ENCODE data around the gene ZP1.

ZP1 gene

GRCh38 chr11:60910281-60910687, 42.9 kb downstream of the ZP1 start:
- DNase-seq = no peak

GRCh38 chr11:60910711-60911380, 43.5 kb downstream of the ZP1 start:
- DNase-seq = no peak

- DNase-seq = no peak
Observed at GRCh38 chr11:60912223-60912850, 45.0 kb downstream of the ZP1 start.

- no peak for DNase-seq
Observed at GRCh38 chr11:60912851-60913528, 45.6 kb downstream of the ZP1 start.

GRCh38 chr11:60913793-60914632, 46.7 kb downstream of the ZP1 start, which contains the start of gene TMEM109:
TSS of gene TMEM109 (plus strand) at chr11:60914158. CDS start at chr11:60919694, 5,536 bp downstream.
- peak; percentile 90 for DNase-seq

GRCh38 chr11:60914633-60915247, 47.4 kb downstream of the ZP1 start:
- no peak for DNase-seq

- peak; percentile 64 for DNase-seq
Observed at GRCh38 chr11:60915248-60915914, 48.0 kb downstream of the ZP1 start.

- no peak for DNase-seq
Observed at GRCh38 chr11:60916669-60917206, 49.4 kb downstream of the ZP1 start.

- no peak for DNase-seq
Observed at GRCh38 chr11:60917267-60917666, 49.9 kb downstream of the ZP1 start.

GRCh38 chr11:60918251-60918938, 51.1 kb downstream of the ZP1 start:
- no peak for DNase-seq

GRCh38 chr11:60918939-60919265, 51.6 kb downstream of the ZP1 start:
- peak; percentile 49 for DNase-seq

- no peak for DNase-seq
Observed at GRCh38 chr11:60919320-60919719, 52.0 kb downstream of the ZP1 start.

GRCh38 chr11:60919956-60920355, 52.6 kb downstream of the ZP1 start:
- DNase-seq = no peak

- DNase-seq = no peak
Observed at GRCh38 chr11:60921259-60921658, 53.9 kb downstream of the ZP1 start.

GRCh38 chr11:60921777-60922335, 54.5 kb downstream of the ZP1 start:
- DNase-seq = no peak

GRCh38 chr11:60922906-60923305, 55.6 kb downstream of the ZP1 start:
- DNase-seq = no peak

- no peak for DNase-seq
Observed at GRCh38 chr11:60923326-60923725, 56.0 kb downstream of the ZP1 start.

- DNase-seq = no peak
Observed at GRCh38 chr11:60923800-60924109, 56.4 kb downstream of the ZP1 start.

- DNase-seq = peak; percentile 73
Observed at GRCh38 chr11:60924110-60924905, 57.0 kb downstream of the ZP1 start, which contains the start of gene TMEM132A. TSS of gene TMEM132A (plus strand) at chr11:60924460. CDS start at chr11:60924634, 174 bp downstream.
